GM13976 (cell line): ENCODE data around the gene TMEM30A.
A peak's percentile ranks its signal among the peaks of the same experiment; 100 is the strongest.

Source experiments
- DNase-seq: peaks from one replicate; pipeline ENCODE4 v3.0.0; 2012; ENCODE audit warnings: low spot score
- in situ Hi-C: fragments of 300-500 bp; cut with MboI; formaldehyde crosslinking; loops from one replicate; pipeline ENCODE4 v1.12.0; 2022; ENCODE audit warnings: low sequenced_read_pairs, mixed read lengths, inconsistent platforms; ENCODE audit not compliant: unreplicated experiment
- TF ChIP-seq, protein P1 (sequence below): IDR thresholded peaks from 2 replicates; pipeline ENCODE4 v1.5.1; 2012; ENCODE audit warnings: borderline replicate concordance, mild to moderate bottlenecking; ENCODE audit not compliant: insufficient read depth; ENCODE audit errors: extremely low read depth, missing control alignments, control extremely low read depth

The TMEM30A gene

DNA sequence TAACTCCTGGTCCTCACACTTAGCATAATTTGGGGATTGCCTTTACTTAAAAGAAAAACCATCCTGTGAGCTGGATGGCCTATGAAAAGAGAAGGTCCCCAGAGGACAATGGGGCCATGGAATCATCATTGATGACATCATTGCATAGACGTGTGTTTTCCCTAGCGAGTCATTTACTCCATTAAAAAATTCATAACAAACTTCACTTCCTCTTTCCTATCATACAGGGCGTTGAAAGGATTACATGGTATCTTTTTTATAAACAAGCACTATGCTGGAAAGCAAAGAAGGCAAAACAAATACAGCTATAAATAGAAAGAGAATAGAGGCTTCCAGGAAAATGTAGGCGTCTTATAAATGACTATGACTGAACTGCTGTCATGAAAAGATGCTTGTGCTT, 67.4 kb downstream of the TMEM30A start:
- DNase-seq = no peak
- TF ChIP-seq, protein P1, sequence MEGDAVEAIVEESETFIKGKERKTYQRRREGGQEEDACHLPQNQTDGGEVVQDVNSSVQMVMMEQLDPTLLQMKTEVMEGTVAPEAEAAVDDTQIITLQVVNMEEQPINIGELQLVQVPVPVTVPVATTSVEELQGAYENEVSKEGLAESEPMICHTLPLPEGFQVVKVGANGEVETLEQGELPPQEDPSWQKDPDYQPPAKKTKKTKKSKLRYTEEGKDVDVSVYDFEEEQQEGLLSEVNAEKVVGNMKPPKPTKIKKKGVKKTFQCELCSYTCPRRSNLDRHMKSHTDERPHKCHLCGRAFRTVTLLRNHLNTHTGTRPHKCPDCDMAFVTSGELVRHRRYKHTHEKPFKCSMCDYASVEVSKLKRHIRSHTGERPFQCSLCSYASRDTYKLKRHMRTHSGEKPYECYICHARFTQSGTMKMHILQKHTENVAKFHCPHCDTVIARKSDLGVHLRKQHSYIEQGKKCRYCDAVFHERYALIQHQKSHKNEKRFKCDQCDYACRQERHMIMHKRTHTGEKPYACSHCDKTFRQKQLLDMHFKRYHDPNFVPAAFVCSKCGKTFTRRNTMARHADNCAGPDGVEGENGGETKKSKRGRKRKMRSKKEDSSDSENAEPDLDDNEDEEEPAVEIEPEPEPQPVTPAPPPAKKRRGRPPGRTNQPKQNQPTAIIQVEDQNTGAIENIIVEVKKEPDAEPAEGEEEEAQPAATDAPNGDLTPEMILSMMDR = no peak
- in situ Hi-C loops = loop anchor here (10.0 to 25.0 kb wide), 5 partner anchors 630 to 1472 kb away; no protein-coding TSS in a partner anchor

DNA sequence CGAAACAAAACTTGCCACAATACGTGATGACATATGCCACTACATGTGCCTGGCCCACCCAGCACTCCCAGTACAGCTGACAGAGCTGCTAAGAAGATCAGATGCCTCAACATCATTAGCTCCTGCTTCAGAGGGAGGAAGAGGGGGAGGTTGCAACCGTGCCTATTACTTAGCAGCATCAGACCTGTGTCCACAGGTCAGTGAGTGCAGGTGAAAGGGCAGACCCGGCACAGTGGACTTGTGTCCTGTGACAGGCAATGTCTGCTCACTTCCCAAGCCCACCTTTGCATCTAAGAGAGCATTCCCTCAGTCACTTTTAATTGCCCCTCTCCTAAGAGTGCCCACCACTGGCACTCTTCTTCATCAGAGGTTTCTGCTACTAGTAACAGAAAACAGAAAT, 69.3 kb downstream of the TMEM30A start:
- DNase-seq = no peak
- TF ChIP-seq, protein P1 = no peak
- in situ Hi-C loops = loop anchor here (10.0 to 25.0 kb wide), 5 partner anchors 628 to 1470 kb away; no protein-coding TSS in a partner anchor

DNA sequence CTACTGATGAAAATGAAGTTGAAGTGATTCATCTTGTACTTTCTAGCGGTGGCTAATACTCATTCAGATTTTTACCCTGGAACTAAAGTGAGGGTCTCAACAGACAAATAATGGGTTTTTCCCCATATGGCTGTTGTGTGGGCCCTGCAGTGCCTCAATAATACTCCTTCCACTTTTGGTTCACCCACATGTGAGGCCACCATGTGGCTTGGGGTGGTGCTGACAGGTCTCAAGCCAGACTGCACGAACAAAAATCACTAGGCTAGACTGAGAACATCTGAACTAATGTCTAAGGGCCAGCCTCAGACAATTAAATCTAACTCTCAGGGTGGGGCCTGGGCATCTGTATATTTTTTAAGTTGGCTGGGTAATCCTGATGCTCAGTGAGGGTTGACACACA, 70.9 kb downstream of the TMEM30A start:
- TF ChIP-seq, protein P1 = no peak
- DNase-seq = peak; percentile 11
- in situ Hi-C loops = loop anchor here (10.0 to 25.0 kb wide), 5 partner anchors 626 to 1469 kb away; no protein-coding TSS in a partner anchor

DNA sequence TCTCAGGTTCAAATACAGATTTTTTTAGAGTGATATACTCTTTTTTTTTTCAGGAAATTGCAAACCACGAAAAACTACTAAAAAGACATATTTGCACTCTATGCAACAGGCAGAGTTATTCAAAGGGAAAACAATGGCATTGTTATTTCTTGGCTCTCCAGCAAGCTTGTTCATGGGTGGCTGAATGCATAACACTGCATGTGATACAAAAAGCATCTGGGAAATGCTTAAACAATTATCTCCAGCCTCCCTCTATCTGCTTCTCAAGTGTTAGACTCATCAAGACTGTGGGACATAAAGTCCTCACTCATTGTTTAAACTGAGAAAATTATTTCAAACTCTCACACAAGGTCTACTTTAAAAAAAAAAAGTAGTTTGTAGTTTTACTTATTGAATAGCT, 71.5 kb downstream of the TMEM30A start:
- in situ Hi-C loops = loop anchor here (10.0 to 25.0 kb wide), 5 partner anchors 626 to 1468 kb away; no protein-coding TSS in a partner anchor
- DNase-seq = no peak
- TF ChIP-seq, protein P1 = no peak

DNA sequence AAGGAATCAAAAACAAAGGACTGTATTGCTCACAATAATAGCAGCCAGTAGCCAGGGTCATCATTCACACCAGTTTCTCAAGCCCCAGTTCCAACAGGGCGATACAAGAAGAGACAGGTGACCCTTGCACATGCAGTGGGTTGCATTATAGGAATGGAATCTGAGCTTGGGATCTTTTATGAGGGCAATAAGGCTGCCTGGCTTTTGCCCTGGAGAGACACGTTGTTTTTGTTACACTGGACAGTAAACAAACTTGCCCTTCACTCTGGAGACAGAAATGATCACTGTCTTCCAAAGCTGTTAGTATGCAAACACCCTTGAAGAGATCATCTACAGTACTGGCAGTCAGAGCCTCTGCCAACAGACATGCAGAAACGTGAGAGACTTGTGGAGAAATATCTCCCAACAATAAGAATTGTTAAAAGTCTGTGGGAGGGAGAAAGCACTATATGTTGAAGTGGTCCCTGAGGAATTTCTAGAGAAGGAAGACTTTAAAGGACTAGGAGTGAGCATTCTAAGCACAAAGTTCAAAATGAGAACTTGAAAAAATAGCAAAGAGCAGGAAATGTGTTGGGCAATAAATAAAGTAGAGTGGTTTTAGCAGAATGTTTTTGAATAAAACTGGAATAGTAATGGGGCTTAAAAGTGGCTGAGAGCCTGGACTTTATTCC, 72.5 kb downstream of the TMEM30A start:
- DNase-seq = no peak
- TF ChIP-seq, protein P1 = no peak
- in situ Hi-C loops = loop anchor here (10.0 to 25.0 kb wide), 5 partner anchors 625 to 1467 kb away; no protein-coding TSS in a partner anchor

DNA sequence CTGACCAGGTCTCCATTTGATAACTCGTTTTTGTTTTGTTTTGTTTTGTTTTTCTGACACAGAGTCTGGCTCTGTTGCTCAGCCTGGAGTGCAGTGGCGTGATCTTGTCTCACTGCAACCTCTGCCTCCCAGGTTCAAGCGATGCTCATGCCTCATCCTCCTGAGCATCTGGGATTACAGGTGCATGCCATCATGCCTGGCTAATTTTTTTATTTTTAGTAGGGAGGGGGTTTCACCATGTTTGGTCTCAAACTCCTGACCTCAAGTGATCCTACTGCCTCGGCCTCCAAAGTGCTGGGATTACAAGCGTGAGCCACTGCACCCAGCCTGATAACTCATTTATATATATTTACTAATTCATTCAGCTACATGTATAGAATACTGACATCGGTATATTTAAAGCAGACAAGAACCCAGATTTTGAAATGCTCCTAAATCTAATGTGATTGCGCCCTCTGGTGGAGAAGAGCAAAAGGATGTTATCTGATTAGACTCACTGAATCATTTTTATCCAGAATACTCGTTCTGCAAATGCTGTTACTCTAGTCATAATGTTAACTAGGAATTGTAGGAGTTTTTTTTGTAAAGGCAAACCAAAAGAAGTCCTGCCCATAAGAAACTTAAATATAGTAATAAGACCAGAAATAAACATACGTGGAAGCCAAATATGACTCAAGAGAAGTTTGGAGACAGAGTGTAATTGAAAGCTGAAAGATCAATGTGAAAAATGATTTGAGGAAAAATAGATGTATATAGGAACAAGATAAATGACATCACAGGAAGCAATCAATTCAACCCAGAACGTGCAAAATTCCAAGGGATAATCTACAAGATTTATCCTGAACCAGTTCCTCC, 73.5 kb downstream of the TMEM30A start:
- TF ChIP-seq, protein P1 = peak; percentile 53
- in situ Hi-C loops = loop anchor here (10.0 to 25.0 kb wide), 5 partner anchors 624 to 1466 kb away; no protein-coding TSS in a partner anchor
- peak; percentile 45 for DNase-seq
